ENCODE results near the gene SQSTM1.

Gene SQSTM1

DNA sequence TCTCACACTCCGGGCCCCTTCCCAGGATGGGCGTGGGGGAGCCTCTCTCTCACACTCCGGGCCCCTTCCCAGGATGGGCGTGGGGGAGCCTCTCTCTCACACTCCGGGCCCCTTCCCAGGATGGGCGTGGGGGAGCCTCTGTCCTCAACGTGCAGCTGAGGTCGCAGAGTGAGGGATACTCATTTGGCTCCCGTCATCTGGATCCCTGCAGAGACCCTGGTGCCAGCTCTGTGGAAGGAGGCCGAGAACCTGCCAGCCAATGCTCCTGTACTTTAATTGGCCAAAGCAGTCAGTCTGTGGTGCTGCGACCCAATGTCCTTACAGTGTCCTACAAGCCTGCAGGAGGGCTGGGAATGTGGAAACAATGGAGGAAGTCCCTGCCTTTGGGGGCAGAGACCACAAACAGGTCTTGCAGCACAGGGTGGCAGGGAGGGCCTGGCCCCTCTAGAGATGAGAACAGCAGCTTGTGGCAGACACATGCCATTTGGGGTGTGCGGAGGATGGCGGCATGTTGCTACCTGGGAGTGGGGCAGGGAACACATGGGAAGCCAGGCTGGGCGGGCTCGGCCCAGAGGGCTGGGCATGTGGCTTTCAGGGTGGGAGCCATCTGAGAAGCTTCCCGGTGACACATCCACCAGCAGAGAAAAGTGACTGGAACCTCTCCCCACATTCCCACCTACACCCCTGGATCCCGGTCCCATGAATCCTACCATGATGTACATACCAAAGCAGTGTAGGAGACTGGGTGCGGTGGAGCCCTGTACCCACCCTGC is 51.5 kb downstream of the SQSTM1 start:
- Histone ChIP-seq H3K4me3 (no peak overlapping the region), H3K27ac (no peak overlapping the region)
- TF ChIP-seq, protein P1, sequence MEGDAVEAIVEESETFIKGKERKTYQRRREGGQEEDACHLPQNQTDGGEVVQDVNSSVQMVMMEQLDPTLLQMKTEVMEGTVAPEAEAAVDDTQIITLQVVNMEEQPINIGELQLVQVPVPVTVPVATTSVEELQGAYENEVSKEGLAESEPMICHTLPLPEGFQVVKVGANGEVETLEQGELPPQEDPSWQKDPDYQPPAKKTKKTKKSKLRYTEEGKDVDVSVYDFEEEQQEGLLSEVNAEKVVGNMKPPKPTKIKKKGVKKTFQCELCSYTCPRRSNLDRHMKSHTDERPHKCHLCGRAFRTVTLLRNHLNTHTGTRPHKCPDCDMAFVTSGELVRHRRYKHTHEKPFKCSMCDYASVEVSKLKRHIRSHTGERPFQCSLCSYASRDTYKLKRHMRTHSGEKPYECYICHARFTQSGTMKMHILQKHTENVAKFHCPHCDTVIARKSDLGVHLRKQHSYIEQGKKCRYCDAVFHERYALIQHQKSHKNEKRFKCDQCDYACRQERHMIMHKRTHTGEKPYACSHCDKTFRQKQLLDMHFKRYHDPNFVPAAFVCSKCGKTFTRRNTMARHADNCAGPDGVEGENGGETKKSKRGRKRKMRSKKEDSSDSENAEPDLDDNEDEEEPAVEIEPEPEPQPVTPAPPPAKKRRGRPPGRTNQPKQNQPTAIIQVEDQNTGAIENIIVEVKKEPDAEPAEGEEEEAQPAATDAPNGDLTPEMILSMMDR (IDR thresholded peaks at IDR 0.05) = no peak
- no peak for DNase-seq (ENCODE audit: low spot score)

DNA sequence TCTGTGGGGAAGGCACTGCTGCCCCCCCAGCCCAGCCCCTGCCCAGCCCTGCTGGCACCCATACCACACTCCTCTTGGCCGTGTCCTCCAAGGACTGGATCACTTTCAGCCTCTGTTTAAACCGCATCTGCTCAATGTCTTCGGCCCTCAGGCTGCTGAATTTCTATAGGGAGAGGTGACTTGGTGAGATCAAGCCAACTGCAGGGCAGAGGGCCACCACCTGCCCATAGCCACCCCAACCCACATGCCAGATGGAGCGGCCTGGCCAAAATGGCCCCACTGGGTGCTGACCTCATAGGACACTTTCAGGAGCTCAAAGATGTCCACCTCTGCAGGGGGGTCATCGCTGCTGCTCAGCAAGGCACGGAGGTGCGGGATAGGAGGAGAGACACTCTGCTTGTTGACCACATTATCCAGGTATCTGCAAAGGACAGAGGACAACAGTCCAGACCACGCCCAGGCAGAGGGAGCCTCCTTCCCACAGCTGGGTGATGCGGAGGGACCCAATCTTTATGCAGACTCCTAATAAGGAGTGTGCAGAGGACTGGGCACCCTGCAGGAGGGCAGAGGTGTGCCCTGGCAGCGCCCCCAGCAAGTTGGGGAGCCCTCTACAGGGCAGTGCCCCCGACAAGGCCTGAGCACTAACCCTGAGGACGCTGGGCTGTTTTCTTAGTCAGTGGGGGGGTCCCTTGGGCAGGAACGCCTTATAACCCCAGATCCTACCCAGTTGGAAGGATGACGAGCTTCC is 52.3 kb downstream of the SQSTM1 start:
- TF ChIP-seq, protein P1 (IDR thresholded peaks at IDR 0.05) = no peak
- Histone ChIP-seq H3K4me3 (no peak overlapping the region), H3K27ac (no peak overlapping the region)
- DNase-seq (ENCODE audit: low spot score) = no peak

DNA sequence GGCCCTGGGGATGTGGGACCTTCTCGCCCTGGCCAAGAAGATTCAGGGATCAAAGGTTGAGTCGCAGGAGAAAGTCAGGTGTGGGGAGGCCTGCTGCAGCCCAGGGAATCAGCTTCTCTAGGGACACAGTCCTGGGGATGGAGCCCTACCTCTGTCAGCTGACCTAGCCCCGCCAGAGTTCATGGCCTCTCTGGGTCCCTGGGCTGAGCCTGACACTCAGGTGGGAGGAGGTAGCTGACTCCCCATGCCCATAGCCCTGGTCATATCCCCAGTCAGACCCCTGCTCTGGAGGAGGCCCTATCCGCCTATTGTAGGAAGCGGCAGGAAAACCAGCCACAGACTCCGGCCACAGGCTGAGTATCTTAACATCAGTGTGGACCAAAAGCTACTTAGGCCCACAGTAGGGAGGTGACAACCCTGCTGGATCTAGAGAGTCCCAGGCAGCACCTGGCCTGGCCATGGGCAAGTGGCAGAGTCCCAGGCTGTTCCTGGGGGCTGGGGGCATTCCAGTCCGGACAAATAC is 52.9 kb downstream of the SQSTM1 start:
- no peak for DNase-seq (ENCODE audit: low spot score)
- Histone ChIP-seq H3K27ac (no peak overlapping the region), H3K4me3 (no peak overlapping the region)
- TF ChIP-seq, protein P1 (IDR thresholded peaks at IDR 0.05) = no peak

DNA sequence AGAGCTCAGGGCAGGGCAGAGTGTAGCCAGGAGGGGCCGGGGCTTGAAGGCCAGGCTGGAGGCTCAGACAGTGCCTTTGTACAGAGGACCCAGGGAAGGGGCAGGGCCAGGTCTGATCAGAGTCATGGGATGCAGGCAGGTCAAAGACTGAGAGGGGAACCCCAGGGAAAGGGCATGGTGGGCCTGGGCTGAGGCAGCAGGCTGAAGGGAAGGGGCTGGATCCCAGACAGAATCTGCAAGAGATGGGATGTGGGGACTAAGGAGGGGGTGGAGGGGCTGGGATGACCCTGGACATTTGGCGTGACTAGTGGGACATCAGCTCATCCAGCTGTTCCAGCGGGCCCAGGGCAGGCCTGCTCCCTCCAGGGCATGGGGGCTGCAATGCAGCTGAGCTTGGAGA is 53.4 kb downstream of the SQSTM1 start:
- no peak for DNase-seq (ENCODE audit: low spot score)
- TF ChIP-seq, protein P1 (IDR thresholded peaks at IDR 0.05) = no peak
- H3K27ac ChIP-seq = no peak overlapping the region
- no peak overlapping the region for H3K4me3 ChIP-seq

DNA sequence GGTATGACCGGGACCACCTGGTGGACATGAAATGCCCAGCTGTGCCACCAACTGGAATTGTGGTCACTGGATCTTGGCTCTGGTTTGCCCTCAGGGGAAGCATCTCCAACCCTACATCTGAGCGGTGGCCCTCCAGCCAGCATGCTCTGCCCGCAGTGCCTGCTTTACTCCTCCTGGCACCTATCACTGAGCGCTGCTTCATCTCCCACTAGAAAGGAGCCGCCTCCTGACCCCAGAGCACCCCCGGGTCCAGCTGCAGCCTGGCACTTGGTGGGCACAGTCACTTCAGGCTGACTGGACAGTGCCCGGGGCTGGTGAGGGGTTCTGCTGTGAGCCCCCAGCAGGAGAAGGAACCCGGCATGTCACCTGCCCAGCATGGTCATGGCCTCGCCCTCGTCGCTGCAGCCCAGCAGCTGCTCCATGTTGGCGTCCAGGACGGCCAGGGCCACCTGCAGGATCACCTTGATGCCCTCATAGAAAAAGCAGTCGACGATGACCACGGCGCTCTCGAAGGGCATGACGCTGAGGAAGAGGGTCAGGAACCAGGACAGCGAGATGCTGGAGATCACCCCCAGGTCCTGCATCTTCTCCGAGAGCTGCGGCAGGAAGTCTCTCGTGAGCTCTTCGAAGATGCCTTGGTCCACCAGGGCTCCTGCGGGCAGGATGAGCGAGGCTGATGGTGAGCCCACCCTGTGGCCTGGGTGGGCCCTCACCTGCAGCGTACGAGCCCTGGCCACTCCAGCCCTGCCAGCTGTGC is 54.0 kb downstream of the SQSTM1 start:
- TF ChIP-seq, protein P1 (IDR thresholded peaks at IDR 0.05) = no peak
- Histone ChIP-seq H3K4me3 (no peak overlapping the region), H3K27ac (no peak overlapping the region)
- DNase-seq (ENCODE audit: low spot score) = no peak

DNA sequence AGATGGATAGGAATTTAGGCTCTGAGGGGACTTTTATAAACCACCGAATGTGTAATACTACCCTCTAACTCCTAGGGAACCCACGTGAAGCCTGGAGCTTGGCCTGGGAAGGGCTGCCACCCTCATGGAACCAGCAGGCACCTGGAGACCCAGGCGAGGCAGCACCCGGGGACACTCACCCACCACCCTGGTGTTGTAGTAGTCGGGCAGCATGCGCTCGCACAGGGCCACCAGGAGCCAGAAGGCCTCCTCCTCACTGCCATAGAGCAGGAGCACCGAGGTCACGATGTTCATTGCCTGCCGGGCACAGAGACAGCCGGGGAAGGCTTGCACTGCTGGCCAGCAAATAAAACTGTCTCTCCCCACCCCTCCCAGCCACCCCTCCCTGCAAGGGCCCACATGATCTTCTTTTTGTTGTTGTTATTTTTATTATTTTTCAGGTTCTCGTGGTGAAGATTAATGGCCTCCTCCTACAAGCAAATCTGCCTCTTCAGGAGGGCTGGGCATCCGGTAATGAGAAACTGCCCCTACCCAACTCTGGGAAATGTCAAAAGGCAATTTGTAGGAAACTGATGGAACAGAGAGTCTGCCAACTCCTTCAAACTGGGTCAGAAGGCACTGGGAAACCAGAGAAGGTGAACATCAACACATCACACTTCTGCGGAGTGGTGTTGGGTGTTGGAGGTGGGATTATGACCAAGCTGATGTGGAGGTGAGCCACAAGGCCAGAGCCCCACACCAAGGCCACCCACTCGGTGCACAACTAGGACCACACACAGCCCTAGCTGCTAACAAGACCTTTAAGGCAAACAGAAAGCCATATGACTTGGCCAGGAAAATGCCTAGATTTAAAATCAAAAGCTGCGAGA is 55.3 kb downstream of the SQSTM1 start:
- Histone ChIP-seq H3K27ac (no peak overlapping the region), H3K4me3 (no peak overlapping the region)
- DNase-seq (ENCODE audit: low spot score) = no peak
- TF ChIP-seq, protein P1 (IDR thresholded peaks at IDR 0.05) = no peak
